MCF 10A (cell line): Measurements from ENCODE around the gene RRH. TPM values are rescaled to one million over a fixed set of nuclear protein-coding genes. Genes with fewer than 3 reads are reported as not detected.
"Not testable (repeated sequence)": the region's sequence is repeated elsewhere in the genome, so short reads cannot be mapped to it uniquely, and the experiment has no call there.

Experiments
- BruUV-seq: library from RNA; stranded (reverse); fragments of 400-500 nt; replicated peaks from 2 replicates; lab custom pipeline; 2021; lab: Mats Ljungman, UMichigan
- CTCF ChIA-PET: fragments of 300-600 bp; sonication (Branson Sonifier 250); formaldehyde crosslinking; extraction: SDS; loops from one replicate; lab custom pipeline; 2021; ENCODE audit warnings: antibody characterized with exemption, inconsistent platforms; lab: Yijun Ruan, JAX
- POLR2A ChIA-PET: fragments of 300-600, 350-650 bp; sonication (Branson Sonifier 250); formaldehyde crosslinking; extraction: SDS; loops from one replicate; lab custom pipeline; 2020; ENCODE audit warnings: antibody characterized with exemption, inconsistent platforms; lab: Yijun Ruan, JAX
- DNase-seq: peaks from one replicate; pipeline ENCODE4 v3.0.0-alpha.2; 2018; ENCODE audit not compliant: unreplicated experiment
- H3K27ac Mint-ChIP-seq: one replicate; pipeline ENCODE4 v1.8.0; 2022; ENCODE audit warnings: mild to moderate bottlenecking, low read depth, mixed read lengths; ENCODE audit not compliant: unreplicated experiment
- H3K27me3 Mint-ChIP-seq: one replicate; pipeline ENCODE4 v1.8.0; 2022; ENCODE audit warnings: mixed read lengths; ENCODE audit not compliant: insufficient read depth, unreplicated experiment
- H3K36me3 Mint-ChIP-seq: one replicate; pipeline ENCODE4 v1.8.0; 2022; ENCODE audit warnings: mild to moderate bottlenecking, moderate library complexity, mixed read lengths; ENCODE audit not compliant: insufficient read depth, unreplicated experiment
- H3K4me1 Mint-ChIP-seq: one replicate; pipeline ENCODE4 v1.8.0; 2022; ENCODE audit warnings: mixed read lengths; ENCODE audit not compliant: insufficient read depth, unreplicated experiment
- H3K4me3 Mint-ChIP-seq: one replicate; pipeline ENCODE4 v1.8.0; 2022; ENCODE audit warnings: mild to moderate bottlenecking, moderate library complexity, mixed read lengths; ENCODE audit not compliant: unreplicated experiment
- H3K9me3 Mint-ChIP-seq: one replicate; pipeline ENCODE4 v1.8.0; 2022; ENCODE audit warnings: mixed read lengths; ENCODE audit not compliant: unreplicated experiment
- CTCF ChIP-seq: fragments of 200-600 bp; IDR thresholded peaks from one replicate; pipeline ENCODE4 v1.8.0; 2022; ENCODE audit warnings: antibody characterized with exemption, mild to moderate bottlenecking; ENCODE audit not compliant: unreplicated experiment
- intact Hi-C: fragments of 100-400 bp; cut with micrococcal nuclease; formaldehyde crosslinking; loops from 2 replicates; pipeline ENCODE4 v1.14.1; 2022
- total RNA-seq: library from RNA; stranded (reverse); gene quantifications from 2 replicates; pipeline ENCODE4 v1.2.3, GENCODE V29; 2022

The RRH gene
- total RNA-seq, 1 experiment from 2014 or later: not detected

GRCh38 chr4:109875106-109875505, 47.3 kb downstream of the RRH start:
- H3K27ac Mint-ChIP-seq: no peak overlapping the region
- H3K27me3 Mint-ChIP-seq: no peaks in the 10 kb centered on the region
- TF ChIP-seq CTCF: no peak
- no peaks in the 10 kb centered on the region for H3K36me3 Mint-ChIP-seq
- POLR2A ChIA-PET: no interaction called here
- CTCF ChIA-PET: no interaction called here
- no peak overlapping the region for H3K4me3 Mint-ChIP-seq
- intact Hi-C loops: no loop called here
- BruUV-seq: no TSS peak
- H3K4me1 Mint-ChIP-seq: no peaks in the 10 kb centered on the region
- no peaks in the 10 kb centered on the region for H3K9me3 Mint-ChIP-seq
- DNase-seq: no peak

- BruUV-seq, H3K4me3 Mint-ChIP-seq, H3K36me3 Mint-ChIP-seq, POLR2A ChIA-PET, intact Hi-C loops, DNase-seq, H3K27ac Mint-ChIP-seq, H3K4me1 Mint-ChIP-seq, H3K9me3 Mint-ChIP-seq, H3K27me3 Mint-ChIP-seq, CTCF ChIA-PET: not testable (repeated sequence)
Measured at GRCh38 chr4:109875553-109875952, 47.8 kb downstream of the RRH start.

DNA sequence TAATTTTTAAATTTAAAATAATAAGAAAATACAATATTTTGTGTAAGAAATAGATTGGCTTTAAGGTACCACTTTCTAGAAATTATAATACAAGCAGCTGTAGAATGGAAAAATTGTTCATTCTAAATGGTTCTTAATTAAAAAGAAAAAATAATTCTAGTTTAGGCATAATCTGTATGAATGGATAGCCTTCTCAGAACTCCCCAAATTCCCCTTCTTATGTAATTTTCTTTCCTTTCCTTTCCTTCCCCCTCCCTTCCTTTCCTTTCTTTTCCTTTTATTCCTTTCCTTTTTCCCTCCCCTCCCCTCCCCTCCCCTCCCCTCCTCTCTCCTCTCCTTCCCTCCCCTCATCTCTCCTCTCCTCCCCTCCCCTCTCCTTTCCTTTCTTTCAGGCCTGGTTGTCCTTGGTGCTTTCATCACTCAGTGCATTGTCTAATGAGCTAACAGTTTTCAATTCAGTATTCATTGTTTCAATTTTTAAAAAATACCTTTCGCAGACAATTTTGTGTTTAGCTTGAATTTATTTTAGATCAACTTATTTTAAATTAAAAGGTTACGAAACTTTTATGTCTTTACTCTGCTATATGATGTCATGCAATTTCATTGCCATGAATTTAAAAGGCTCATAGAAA, 49.0 kb downstream of the RRH start:
- Mint-ChIP-seq H3K27me3 (no peaks in the 10 kb centered on the region), H3K4me3 (no peak overlapping the region), H3K36me3 (no peaks in the 10 kb centered on the region), H3K4me1 (no peaks in the 10 kb centered on the region), H3K9me3 (no peaks in the 10 kb centered on the region), H3K27ac (no peak overlapping the region)
- intact Hi-C loops: no loop called here
- no TSS peak for BruUV-seq
- TF ChIP-seq CTCF: no peak
- ChIA-PET CTCF (interaction anchor here (0.6 kb wide), 1 partner anchor 1765 kb away, joined by 3 read pairs; no protein-coding TSS in a partner anchor), POLR2A (interaction anchor here (0.6 kb wide), 1 partner anchor 25 kb away, joined by 4 read pairs; no protein-coding TSS in a partner anchor)
- no peak for DNase-seq

DNA sequence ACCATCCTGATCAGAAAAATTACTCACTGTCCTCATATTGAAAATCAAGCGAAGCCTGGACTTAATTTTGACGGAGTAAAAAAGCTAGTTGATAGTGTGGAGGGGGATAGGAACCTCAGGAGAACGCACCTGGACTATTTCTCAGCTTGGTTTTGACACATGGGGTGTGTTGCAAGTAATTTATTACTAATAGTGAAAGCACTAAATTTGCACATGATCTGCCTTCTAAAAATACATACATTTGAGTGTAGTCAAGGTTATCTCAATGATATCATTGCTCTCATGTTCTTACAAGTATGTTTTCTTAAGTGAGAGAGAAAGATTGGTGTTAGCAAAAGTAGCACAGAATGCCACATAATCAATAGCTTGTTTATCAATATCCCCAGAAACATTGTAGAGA, 49.6 kb downstream of the RRH start:
- no peak for DNase-seq
- H3K4me3 Mint-ChIP-seq: no peak overlapping the region
- no peaks in the 10 kb centered on the region for H3K4me1 Mint-ChIP-seq
- POLR2A ChIA-PET: interaction anchor here (0.6 kb wide), 1 partner anchor 26 kb away, joined by 4 read pairs; no protein-coding TSS in a partner anchor
- H3K36me3 Mint-ChIP-seq: no peaks in the 10 kb centered on the region
- no peaks in the 10 kb centered on the region for H3K9me3 Mint-ChIP-seq
- CTCF ChIA-PET: no interaction called here
- H3K27ac Mint-ChIP-seq: no peak overlapping the region
- no TSS peak for BruUV-seq
- no peaks in the 10 kb centered on the region for H3K27me3 Mint-ChIP-seq
- intact Hi-C loops: no loop called here
- TF ChIP-seq CTCF: no peak
